HG03139 (cell line): ENCODE measurements around the gene TLR5.
A peak's percentile ranks its signal among the peaks of the same experiment; 100 is the strongest.
"Not testable (repeated sequence)": the region's sequence is repeated elsewhere in the genome, so short reads cannot be mapped to it uniquely, and the experiment has no call there.

Source experiments
- ATAC-seq: cut with Tn5 transposase; IDR thresholded peaks from one replicate; pipeline ENCODE4 v1.9.1; 2021; ENCODE audit not compliant: unreplicated experiment

The TLR5 gene

GRCh38 chr1:223142795-223143536 is at the start of gene TLR5:
Gene TLR5, minus strand, starts transcription at chr1:223143248. Its CDS starts 30,217 bp downstream, at chr1:223113031.
- peak; percentile 95 for ATAC-seq

- no peak for ATAC-seq
Observed at GRCh38 chr1:223189903-223190724, 47.1 kb upstream of the TLR5 start.

GRCh38 chr1:223189525-223189902 is 46.5 kb upstream of the TLR5 start:
- no peak for ATAC-seq

- no peak for ATAC-seq
Observed at GRCh38 chr1:223188618-223189356, 45.7 kb upstream of the TLR5 start.

- ATAC-seq = no peak
Observed at GRCh38 chr1:223186800-223187199, 43.8 kb upstream of the TLR5 start.

GRCh38 chr1:223183268-223183862 is 40.3 kb upstream of the TLR5 start:
- ATAC-seq = no peak

GRCh38 chr1:223180731-223181321 is 37.8 kb upstream of the TLR5 start:
- no peak for ATAC-seq

- no peak for ATAC-seq
Observed at GRCh38 chr1:223179786-223180185, 36.7 kb upstream of the TLR5 start.

- no peak for ATAC-seq
Observed at GRCh38 chr1:223179280-223179679, 36.2 kb upstream of the TLR5 start.

GRCh38 chr1:223177681-223178080 is 34.6 kb upstream of the TLR5 start:
- ATAC-seq = no peak

GRCh38 chr1:223176437-223176836 is 33.4 kb upstream of the TLR5 start:
- no peak for ATAC-seq

- ATAC-seq = no peak
Observed at GRCh38 chr1:223175633-223176032, 32.6 kb upstream of the TLR5 start.

- ATAC-seq = no peak
Observed at GRCh38 chr1:223175032-223175431, 32.0 kb upstream of the TLR5 start.

GRCh38 chr1:223169458-223169857 is 26.4 kb upstream of the TLR5 start:
- not testable (repeated sequence) for ATAC-seq

- no peak for ATAC-seq
Observed at GRCh38 chr1:223161321-223161720, 18.3 kb upstream of the TLR5 start.

GRCh38 chr1:223156343-223156742 is 13.3 kb upstream of the TLR5 start:
- no peak for ATAC-seq

- ATAC-seq = no peak
Observed at GRCh38 chr1:223155153-223155552, 12.1 kb upstream of the TLR5 start.

GRCh38 chr1:223153177-223154119 is 10.4 kb upstream of the TLR5 start:
- ATAC-seq = no peak

GRCh38 chr1:223152399-223152798 is 9.4 kb upstream of the TLR5 start:
- no peak for ATAC-seq

- ATAC-seq = no peak
Observed at GRCh38 chr1:223150443-223150842, 7.4 kb upstream of the TLR5 start.
